ENCODE measurements around the gene RPL13A. TPM values are rescaled to one million over a fixed set of nuclear protein-coding genes. Genes with fewer than 3 reads are reported as not detected.
A peak's percentile ranks its signal among the peaks of the same experiment; 100 is the strongest.

RPL13A gene
- polyA plus RNA-seq, 1 experiment = 2,322 TPM

DNA sequence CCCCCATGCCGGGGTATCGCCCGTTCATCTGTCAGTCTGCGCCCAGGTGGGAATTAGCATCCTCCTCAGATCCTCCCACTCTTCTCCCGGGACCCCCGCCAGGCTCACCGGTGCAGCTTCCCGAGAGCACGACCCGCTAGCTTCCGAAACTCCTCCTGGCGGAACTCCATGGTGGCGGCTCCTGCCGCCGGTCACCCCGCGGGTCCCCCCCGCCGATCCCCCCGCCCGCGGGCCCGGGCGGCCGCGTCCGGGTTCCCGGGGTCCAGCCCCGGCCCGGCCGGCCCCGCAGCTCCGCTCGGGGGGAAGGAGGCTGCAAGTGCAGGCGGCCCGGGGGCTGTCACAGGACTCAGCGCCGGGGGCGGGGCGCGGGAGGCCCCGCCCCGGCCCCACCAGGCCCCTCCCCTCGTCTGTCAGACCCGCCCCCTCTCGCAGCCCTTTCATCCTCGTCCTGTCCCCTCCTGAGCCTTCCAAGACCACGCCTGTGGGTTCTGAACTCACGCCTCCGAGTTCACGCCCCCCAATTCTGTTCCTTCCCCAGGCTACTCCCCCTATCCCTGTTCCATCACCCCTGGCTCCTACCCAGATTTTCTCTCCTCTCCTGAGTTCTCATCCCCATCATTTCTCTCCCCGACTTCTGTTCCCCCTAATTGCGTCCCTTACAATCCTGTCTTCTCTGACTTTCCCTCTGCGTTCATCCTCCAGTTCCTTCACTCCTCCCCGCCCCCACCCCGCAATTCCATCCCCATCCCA lies 46.0 kb upstream of the RPL13A start, which contains the start of gene SLC17A7:
TSS of gene SLC17A7 (minus strand) at position 318 of the 750 bp plus-strand sequence. CDS start at position 170, 148 bp downstream.
- Histone ChIP-seq H3K36me3 (ENCODE audit: control insufficient read depth, insufficient read depth, low read length) (no peaks in the 10 kb centered on the region), H3K4me3 (ENCODE audit: low read depth, low read length) (peak within 1 kb of the TSS; percentile 72), H3K27me3 (ENCODE audit: control insufficient read depth, insufficient read depth, low read length) (peaks cover 43% of the 10 kb centered on the region)
- ChIA-PET POLR2A (interaction anchor here (0.6 kb wide), 1 partner anchor 189 kb away, joined by 3 read pairs; no protein-coding TSS in a partner anchor), CTCF (interaction anchor here (1.1 to 2.5 kb wide), 8 partner anchors 10 to 75 kb away, joined by 3 to 13 read pairs (median 4); partner anchors contain the start of gene PIH1D1)
- TF ChIP-seq, protein P1, sequence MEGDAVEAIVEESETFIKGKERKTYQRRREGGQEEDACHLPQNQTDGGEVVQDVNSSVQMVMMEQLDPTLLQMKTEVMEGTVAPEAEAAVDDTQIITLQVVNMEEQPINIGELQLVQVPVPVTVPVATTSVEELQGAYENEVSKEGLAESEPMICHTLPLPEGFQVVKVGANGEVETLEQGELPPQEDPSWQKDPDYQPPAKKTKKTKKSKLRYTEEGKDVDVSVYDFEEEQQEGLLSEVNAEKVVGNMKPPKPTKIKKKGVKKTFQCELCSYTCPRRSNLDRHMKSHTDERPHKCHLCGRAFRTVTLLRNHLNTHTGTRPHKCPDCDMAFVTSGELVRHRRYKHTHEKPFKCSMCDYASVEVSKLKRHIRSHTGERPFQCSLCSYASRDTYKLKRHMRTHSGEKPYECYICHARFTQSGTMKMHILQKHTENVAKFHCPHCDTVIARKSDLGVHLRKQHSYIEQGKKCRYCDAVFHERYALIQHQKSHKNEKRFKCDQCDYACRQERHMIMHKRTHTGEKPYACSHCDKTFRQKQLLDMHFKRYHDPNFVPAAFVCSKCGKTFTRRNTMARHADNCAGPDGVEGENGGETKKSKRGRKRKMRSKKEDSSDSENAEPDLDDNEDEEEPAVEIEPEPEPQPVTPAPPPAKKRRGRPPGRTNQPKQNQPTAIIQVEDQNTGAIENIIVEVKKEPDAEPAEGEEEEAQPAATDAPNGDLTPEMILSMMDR (IDR thresholded peaks at IDR 0.05; ENCODE audit: insufficient read depth, low read depth, low read length) = no peak
- DNase-seq (ENCODE audit: low read depth) = no peak

DNA sequence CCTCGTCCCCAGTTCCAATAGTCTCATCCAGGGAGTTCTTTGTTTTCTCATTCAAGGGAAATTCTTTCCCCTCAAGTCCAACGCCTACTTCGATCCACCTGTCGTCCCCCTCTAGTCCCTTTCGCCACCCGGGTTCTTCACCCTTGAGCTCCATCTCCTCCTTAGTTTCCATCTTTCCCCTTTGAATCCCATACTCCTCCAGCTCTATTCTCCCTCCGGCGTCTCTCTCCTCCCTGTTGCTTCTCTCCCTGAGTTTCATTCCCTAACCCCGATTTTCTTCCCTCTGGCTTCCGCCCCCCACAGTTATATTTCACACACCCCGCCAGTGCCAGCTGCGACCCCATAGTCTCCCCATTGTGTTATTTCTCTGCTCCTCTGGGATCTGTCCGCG lies 45.5 kb upstream of the RPL13A start:
- TF ChIP-seq, protein P1 (IDR thresholded peaks at IDR 0.05; ENCODE audit: insufficient read depth, low read depth, low read length) = no peak
- DNase-seq (ENCODE audit: low read depth) = no peak
- H3K36me3 ChIP-seq (ENCODE audit: control insufficient read depth, insufficient read depth, low read length) = peaks cover 4% of the 10 kb centered on the region
- H3K27me3 ChIP-seq (ENCODE audit: control insufficient read depth, insufficient read depth, low read length) = peaks cover 41% of the 10 kb centered on the region
- ChIA-PET POLR2A (no interaction called here), CTCF (interaction anchor here (1.1 to 2.3 kb wide), 9 partner anchors 10 to 216 kb away, joined by 3 to 13 read pairs (median 5); partner anchors contain the start of gene PIH1D1)
- no peak overlapping the region for H3K4me3 ChIP-seq (ENCODE audit: low read depth, low read length)

DNA sequence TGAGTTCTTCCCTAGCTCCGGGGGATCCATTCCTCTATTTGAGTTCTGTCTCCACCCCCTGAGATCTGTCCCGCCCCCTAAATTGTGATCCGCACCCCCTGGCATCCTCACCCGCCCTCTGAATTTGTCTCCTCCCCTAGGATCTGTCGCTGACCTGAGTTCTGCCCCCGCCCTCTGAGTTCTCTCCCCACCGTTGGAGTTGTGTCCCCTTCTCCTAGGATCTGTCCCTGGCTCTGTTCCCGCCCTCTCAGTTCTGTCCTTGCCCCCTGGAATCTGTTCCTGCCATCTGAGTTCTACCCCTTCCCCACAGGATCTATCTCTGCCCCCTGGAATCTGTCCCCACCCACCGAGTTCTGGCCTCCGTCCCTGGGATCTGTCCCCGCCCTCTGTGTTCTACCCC lies 45.1 kb upstream of the RPL13A start:
- TF ChIP-seq, protein P1 (IDR thresholded peaks at IDR 0.05; ENCODE audit: insufficient read depth, low read depth, low read length) = no peak
- POLR2A ChIA-PET = interaction anchor here (0.6 kb wide), 1 partner anchor 18 kb away, joined by 4 read pairs; no protein-coding TSS in a partner anchor
- Histone ChIP-seq H3K4me3 (ENCODE audit: low read depth, low read length) (peak overlapping the region; percentile 72), H3K27me3 (ENCODE audit: control insufficient read depth, insufficient read depth, low read length) (peaks cover 38% of the 10 kb centered on the region), H3K36me3 (ENCODE audit: control insufficient read depth, insufficient read depth, low read length) (peaks cover 7% of the 10 kb centered on the region)
- CTCF ChIA-PET = interaction anchor here (0.7 to 2.3 kb wide), 18 partner anchors 9 to 217 kb away, joined by 3 to 13 read pairs (median 4); partner anchors contain the start of genes GFY and PIH1D1
- no peak for DNase-seq (ENCODE audit: low read depth)

DNA sequence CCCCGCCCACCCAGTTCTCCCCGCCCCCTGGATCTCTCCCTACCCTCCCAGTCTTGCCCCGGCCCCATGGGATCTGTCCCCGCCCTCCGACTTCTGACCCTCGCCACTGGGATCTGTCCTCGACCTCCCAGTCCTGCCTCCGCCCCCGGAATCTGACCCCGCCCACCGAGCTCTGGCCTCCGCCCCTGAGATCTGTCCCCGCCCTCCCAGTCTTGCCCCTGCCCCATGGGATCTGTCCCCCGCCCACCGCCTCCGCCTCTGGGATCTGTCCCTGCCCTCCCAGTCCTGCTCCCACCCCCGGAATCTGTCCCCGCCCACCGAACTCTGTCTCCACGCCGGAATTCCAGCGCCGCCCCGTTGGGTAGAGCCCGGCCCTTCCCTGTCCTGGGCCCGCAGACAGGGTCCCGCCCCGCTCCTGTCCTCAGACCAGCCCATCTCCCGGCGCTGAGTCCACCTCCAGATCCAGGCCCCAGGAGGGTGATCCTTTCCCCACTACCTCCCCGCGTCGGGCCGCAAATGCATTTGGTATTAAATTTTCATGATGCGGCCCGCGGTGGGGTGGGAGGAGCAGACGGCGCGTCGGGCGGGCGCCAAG lies 44.5 kb upstream of the RPL13A start:
- H3K36me3 ChIP-seq (ENCODE audit: control insufficient read depth, insufficient read depth, low read length) = peaks cover 7% of the 10 kb centered on the region
- peak overlapping the region; percentile 72 for H3K4me3 ChIP-seq (ENCODE audit: low read depth, low read length)
- peaks cover 36% of the 10 kb centered on the region for H3K27me3 ChIP-seq (ENCODE audit: control insufficient read depth, insufficient read depth, low read length)
- no peak for DNase-seq (ENCODE audit: low read depth)
- CTCF ChIA-PET = interaction anchor here (0.7 to 2.3 kb wide), 18 partner anchors 9 to 217 kb away, joined by 3 to 13 read pairs (median 4); partner anchors contain the start of genes GFY and PIH1D1
- POLR2A ChIA-PET = interaction anchor here (0.6 kb wide), 1 partner anchor 18 kb away, joined by 4 read pairs; no protein-coding TSS in a partner anchor
- TF ChIP-seq, protein P1 (IDR thresholded peaks at IDR 0.05; ENCODE audit: insufficient read depth, low read depth, low read length) = no peak

Data from BJ (cell line).